Nephron progenitor cell (in vitro differentiated cells): ENCODE data around the gene WASF3.

Source experiments
- DNase-seq: peaks from one replicate; pipeline ENCODE4 v3.0.0; 2021
- H3K27ac Mint-ChIP-seq: 2 replicates; pipeline ENCODE4 v1.8.0; 2021; ENCODE audit warnings: mild to moderate bottlenecking, moderate library complexity, mixed read lengths
- H3K27me3 Mint-ChIP-seq: 2 replicates; pipeline ENCODE4 v1.8.0; 2021; ENCODE audit warnings: mild to moderate bottlenecking, low read depth, mixed read lengths; ENCODE audit not compliant: poor library complexity
- H3K36me3 Mint-ChIP-seq: 2 replicates; pipeline ENCODE4 v1.8.0; 2021; ENCODE audit warnings: low read depth, mixed read lengths
- H3K4me1 Mint-ChIP-seq: 2 replicates; pipeline ENCODE4 v1.8.0; 2021; ENCODE audit warnings: mixed read lengths
- H3K4me3 Mint-ChIP-seq: 2 replicates; pipeline ENCODE4 v1.8.0; 2021; ENCODE audit warnings: mild to moderate bottlenecking, moderate library complexity, mixed read lengths
- H3K9me3 Mint-ChIP-seq: 2 replicates; pipeline ENCODE4 v1.8.0; 2021; ENCODE audit warnings: mild to moderate bottlenecking, moderate library complexity, mixed read lengths
- TF ChIP-seq, protein P1 (sequence below): fragments of 200-600 bp; sonication (generic); IDR thresholded peaks from 2 replicates; pipeline ENCODE4 v1.5.0; 2021; ENCODE audit warnings: antibody characterized with exemption

WASF3 gene

GRCh38 chr13:26558074-26558805 is 757 bp downstream of the WASF3 start:
- DNase-seq, result peak; percentile 46
- peaks cover 16% of the 10 kb centered on the region for H3K4me1 Mint-ChIP-seq
- H3K4me3 Mint-ChIP-seq, result peak overlapping the region; percentile 92
- H3K36me3 Mint-ChIP-seq, result peaks cover 4% of the 10 kb centered on the region
- TF ChIP-seq, protein P1, sequence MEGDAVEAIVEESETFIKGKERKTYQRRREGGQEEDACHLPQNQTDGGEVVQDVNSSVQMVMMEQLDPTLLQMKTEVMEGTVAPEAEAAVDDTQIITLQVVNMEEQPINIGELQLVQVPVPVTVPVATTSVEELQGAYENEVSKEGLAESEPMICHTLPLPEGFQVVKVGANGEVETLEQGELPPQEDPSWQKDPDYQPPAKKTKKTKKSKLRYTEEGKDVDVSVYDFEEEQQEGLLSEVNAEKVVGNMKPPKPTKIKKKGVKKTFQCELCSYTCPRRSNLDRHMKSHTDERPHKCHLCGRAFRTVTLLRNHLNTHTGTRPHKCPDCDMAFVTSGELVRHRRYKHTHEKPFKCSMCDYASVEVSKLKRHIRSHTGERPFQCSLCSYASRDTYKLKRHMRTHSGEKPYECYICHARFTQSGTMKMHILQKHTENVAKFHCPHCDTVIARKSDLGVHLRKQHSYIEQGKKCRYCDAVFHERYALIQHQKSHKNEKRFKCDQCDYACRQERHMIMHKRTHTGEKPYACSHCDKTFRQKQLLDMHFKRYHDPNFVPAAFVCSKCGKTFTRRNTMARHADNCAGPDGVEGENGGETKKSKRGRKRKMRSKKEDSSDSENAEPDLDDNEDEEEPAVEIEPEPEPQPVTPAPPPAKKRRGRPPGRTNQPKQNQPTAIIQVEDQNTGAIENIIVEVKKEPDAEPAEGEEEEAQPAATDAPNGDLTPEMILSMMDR, result no peak
- peaks cover 12% of the 10 kb centered on the region for H3K9me3 Mint-ChIP-seq
- no peak overlapping the region for H3K27ac Mint-ChIP-seq
- H3K27me3 Mint-ChIP-seq, result peaks cover 3% of the 10 kb centered on the region

- TF ChIP-seq, protein P1, result no peak
- Mint-ChIP-seq H3K36me3 (peaks cover 8% of the 10 kb centered on the region), H3K9me3 (peaks cover 10% of the 10 kb centered on the region), H3K4me3 (peak overlapping the region; percentile 92), H3K27me3 (peaks cover 2% of the 10 kb centered on the region), H3K4me1 (peaks cover 16% of the 10 kb centered on the region), H3K27ac (no peak overlapping the region)
- no peak for DNase-seq
Measured at GRCh38 chr13:26558987-26559386, 1.5 kb downstream of the WASF3 start.

GRCh38 chr13:26560456-26560855 is 3.0 kb downstream of the WASF3 start:
- Mint-ChIP-seq H3K27ac (no peak overlapping the region), H3K27me3 (no peaks in the 10 kb centered on the region), H3K9me3 (peaks cover under 1% of the 10 kb centered on the region), H3K4me1 (peaks cover 16% of the 10 kb centered on the region), H3K36me3 (peaks cover 12% of the 10 kb centered on the region), H3K4me3 (no peak overlapping the region)
- TF ChIP-seq, protein P1, result no peak
- no peak for DNase-seq

- Mint-ChIP-seq H3K27me3 (no peaks in the 10 kb centered on the region), H3K9me3 (no peaks in the 10 kb centered on the region), H3K36me3 (peaks cover 12% of the 10 kb centered on the region), H3K4me1 (peaks cover 16% of the 10 kb centered on the region), H3K4me3 (no peak overlapping the region), H3K27ac (no peak overlapping the region)
- TF ChIP-seq, protein P1, result no peak
- no peak for DNase-seq
Measured at GRCh38 chr13:26561067-26561466, 3.6 kb downstream of the WASF3 start.

DNA sequence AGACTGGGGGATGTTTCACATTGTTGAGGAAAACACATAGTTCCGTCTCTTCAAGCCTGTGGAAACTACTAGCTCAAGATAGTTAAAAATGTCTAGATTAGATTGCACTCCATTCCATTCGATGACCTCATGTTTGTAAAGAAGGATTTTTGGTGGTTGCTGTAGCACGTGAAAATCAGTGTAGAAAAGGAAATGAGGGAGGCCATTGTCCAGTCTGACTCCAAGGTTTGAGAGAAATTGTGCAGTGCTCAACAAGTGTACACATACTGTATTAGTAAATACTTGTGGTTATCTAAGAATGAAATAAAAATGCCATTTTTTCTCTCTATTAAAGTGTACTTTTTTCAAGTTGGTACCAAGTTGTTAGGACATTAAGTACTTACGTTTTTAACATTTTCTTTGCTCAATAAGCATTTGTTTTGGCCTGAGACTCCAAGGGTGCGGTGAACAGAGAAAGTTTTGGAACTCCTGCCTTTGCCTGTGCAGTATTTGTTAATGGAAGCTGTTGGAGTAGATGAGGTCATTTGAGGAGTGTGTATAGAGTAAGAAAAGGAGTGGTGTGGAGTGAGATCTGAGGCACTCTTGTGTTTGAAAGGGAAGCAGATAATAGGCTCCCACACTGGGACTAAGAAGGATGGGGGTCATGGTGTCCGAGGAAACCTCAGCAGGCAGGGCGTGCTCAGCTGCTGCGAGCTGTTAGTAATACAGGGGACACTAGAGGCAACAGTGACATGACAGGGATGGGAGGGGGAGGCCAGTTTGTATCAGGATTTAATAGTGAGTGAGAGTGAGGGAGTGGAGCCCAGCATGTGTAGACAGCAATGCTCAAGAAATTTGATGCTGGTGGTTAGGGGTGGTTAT is 4.4 kb downstream of the WASF3 start:
- Mint-ChIP-seq H3K4me3 (no peak overlapping the region), H3K36me3 (peaks cover 12% of the 10 kb centered on the region), H3K4me1 (peaks cover 14% of the 10 kb centered on the region), H3K27me3 (no peaks in the 10 kb centered on the region), H3K27ac (no peak overlapping the region), H3K9me3 (no peaks in the 10 kb centered on the region)
- TF ChIP-seq, protein P1, result no peak
- no peak for DNase-seq
